WTC11 (cell line): ENCODE results near the gene PPP6C. TPM values are rescaled to one million over a fixed set of nuclear protein-coding genes. Genes with fewer than 3 reads are reported as not detected.

Experiments
- ATAC-seq: fragments of 200-7000 bp; cut with Tn5 transposase; 2 replicates; pipeline ENCODE4 v1.10.0; 2021; ENCODE audit warnings: mild to moderate bottlenecking, moderate library complexity
- CTCF ChIA-PET: fragments of 300-600 bp; sonication (Branson Sonifier 250); formaldehyde crosslinking; loops from one replicate; lab custom pipeline; 2021; ENCODE audit warnings: antibody characterized with exemption; lab: Charles Lee
- POLR2A ChIA-PET: fragments of 350-600 bp; sonication (Branson Sonifier 250); formaldehyde crosslinking; loops from one replicate; lab custom pipeline; 2021; ENCODE audit warnings: antibody characterized with exemption; lab: Charles Lee
- DNase-seq: peaks from one replicate; pipeline ENCODE4 v3.0.0; 2021; ENCODE audit warnings: low spot score
- H3K27ac Mint-ChIP-seq: 2 replicates; pipeline ENCODE4 v1.8.0; 2021; ENCODE audit warnings: mixed read lengths
- H3K27me3 Mint-ChIP-seq: 2 replicates; pipeline ENCODE4 v1.8.0; 2021; ENCODE audit warnings: low read depth, mild to moderate bottlenecking, moderate library complexity, mixed read lengths
- H3K36me3 Mint-ChIP-seq: 2 replicates; pipeline ENCODE4 v1.8.0; 2021; ENCODE audit warnings: mixed read lengths
- H3K4me1 Mint-ChIP-seq: 2 replicates; pipeline ENCODE4 v1.8.0; 2022; ENCODE audit warnings: mixed read lengths
- H3K4me3 Mint-ChIP-seq: 2 replicates; pipeline ENCODE4 v1.8.0; 2021; ENCODE audit warnings: mild to moderate bottlenecking, moderate library complexity, mixed read lengths
- H3K9me3 Mint-ChIP-seq: 2 replicates; pipeline ENCODE4 v1.8.0; 2021; ENCODE audit warnings: mixed read lengths
- ATF1 ChIP-seq: sonication (generic); formaldehyde crosslinking; IDR thresholded peaks from 2 replicates; pipeline ENCODE4 v1.8.1; 2023; ENCODE audit warnings: mild to moderate bottlenecking, moderate library complexity, missing genetic modification reagents
- CBFB ChIP-seq: sonication (generic); formaldehyde crosslinking; IDR thresholded peaks from 2 replicates; pipeline ENCODE4 v1.8.1; 2022; ENCODE audit warnings: mild to moderate bottlenecking, low read depth, missing genetic modification reagents
- CDX4 ChIP-seq: fragments of 250-450 bp; sonication (Bioruptor Pico); IDR thresholded peaks from 2 replicates; pipeline ENCODE4 v1.9.0; 2021; ENCODE audit warnings: moderate library complexity, mild to moderate bottlenecking, inconsistent platforms, borderline replicate concordance
- CREM ChIP-seq: sonication (generic); formaldehyde crosslinking; IDR thresholded peaks from 2 replicates; pipeline ENCODE4 v1.8.1; 2022; ENCODE audit warnings: mild to moderate bottlenecking, missing genetic modification reagents, moderate library complexity
- FOXK1 ChIP-seq: sonication (generic); formaldehyde crosslinking; IDR thresholded peaks from 2 replicates; pipeline ENCODE4 v1.8.0; 2022; ENCODE audit warnings: mild to moderate bottlenecking, moderate library complexity, missing genetic modification reagents
- FOXP1 ChIP-seq: sonication (generic); formaldehyde crosslinking; IDR thresholded peaks from 2 replicates; pipeline ENCODE4 v1.8.0; 2022; ENCODE audit warnings: missing genetic modification reagents, mild to moderate bottlenecking, moderate library complexity, borderline replicate concordance
- HMGA2 ChIP-seq: fragments of 250-450 bp; sonication (Bioruptor Pico); IDR thresholded peaks from 2 replicates; pipeline ENCODE4 v1.4.0; 2021; ENCODE audit warnings: mild to moderate bottlenecking, moderate library complexity
- HMGXB4 ChIP-seq: sonication (generic); formaldehyde crosslinking; IDR thresholded peaks from 2 replicates; pipeline ENCODE4 v1.8.1; 2023; ENCODE audit warnings: mild to moderate bottlenecking, moderate library complexity, missing genetic modification reagents
- JUN ChIP-seq: sonication (generic); formaldehyde crosslinking; IDR thresholded peaks from 2 replicates; pipeline ENCODE4 v1.8.0; 2023; ENCODE audit warnings: mild to moderate bottlenecking, missing genetic modification reagents
- MYBL2 ChIP-seq: sonication (generic); formaldehyde crosslinking; IDR thresholded peaks from 2 replicates; pipeline ENCODE4 v1.8.1; 2023; ENCODE audit warnings: mild to moderate bottlenecking, moderate library complexity, missing genetic modification reagents
- NFE2L1 ChIP-seq: sonication (generic); formaldehyde crosslinking; IDR thresholded peaks from 2 replicates; pipeline ENCODE4 v1.8.1; 2023; ENCODE audit warnings: missing genetic modification reagents
- NR2C2 ChIP-seq: sonication (generic); formaldehyde crosslinking; IDR thresholded peaks from 2 replicates; pipeline ENCODE4 v1.8.0; 2022; ENCODE audit warnings: mild to moderate bottlenecking, missing genetic modification reagents
- PRRX2 ChIP-seq: fragments of 250-450 bp; sonication (Bioruptor Pico); IDR thresholded peaks from 2 replicates; pipeline ENCODE4 v1.8.0; 2021; ENCODE audit warnings: mild to moderate bottlenecking
- RELA ChIP-seq: sonication (generic); formaldehyde crosslinking; IDR thresholded peaks from 2 replicates; pipeline ENCODE4 v1.8.1; 2022; ENCODE audit warnings: missing genetic modification reagents, mild to moderate bottlenecking, borderline replicate concordance
- SMAD3 ChIP-seq: sonication (generic); formaldehyde crosslinking; IDR thresholded peaks from 2 replicates; pipeline ENCODE4 v1.8.0; 2022; ENCODE audit warnings: missing genetic modification reagents, mild to moderate bottlenecking, borderline replicate concordance
- SMAD4 ChIP-seq: sonication (generic); formaldehyde crosslinking; IDR thresholded peaks from 2 replicates; pipeline ENCODE4 v1.8.0; 2022; ENCODE audit warnings: mild to moderate bottlenecking, missing genetic modification reagents
- SP1 ChIP-seq: sonication (generic); formaldehyde crosslinking; conservative IDR thresholded peaks from 2 replicates; pipeline ENCODE4 v1.8.1; 2022; ENCODE audit warnings: missing genetic modification reagents
- USF1 ChIP-seq: sonication (generic); formaldehyde crosslinking; IDR thresholded peaks from 2 replicates; pipeline ENCODE4 v1.8.0; 2022; ENCODE audit warnings: mild to moderate bottlenecking, missing genetic modification reagents
- ZNF512 ChIP-seq: sonication (generic); formaldehyde crosslinking; IDR thresholded peaks from 2 replicates; pipeline ENCODE4 v1.8.1; 2022; ENCODE audit warnings: missing genetic modification reagents, borderline replicate concordance
- ZSCAN18 ChIP-seq: fragments of 250-450 bp; sonication (Bioruptor Pico); IDR thresholded peaks from 2 replicates; pipeline ENCODE4 v2.1.2; 2022; ENCODE audit warnings: mild to moderate bottlenecking, moderate library complexity
- total RNA-seq: library from RNA; stranded (reverse); gene quantifications from 3 replicates; pipeline ENCODE4 v1.2.3, GENCODE V29; 2021
- TF ChIP-seq, protein P1 (sequence below): sonication (generic); formaldehyde crosslinking; IDR thresholded peaks from 2 replicates; pipeline ENCODE4 v1.8.0; 2022; ENCODE audit warnings: mild to moderate bottlenecking, missing genetic modification reagents
- TF ChIP-seq, protein P2 (sequence below): fragments of 200-600 bp; IDR thresholded peaks from 2 replicates; pipeline ENCODE4 v1.8.0; 2022; ENCODE audit warnings: antibody characterized with exemption
- TF ChIP-seq, protein P3 (sequence below): sonication (generic); formaldehyde crosslinking; IDR thresholded peaks from 2 replicates; pipeline ENCODE4 v1.8.1; 2022; ENCODE audit warnings: low read depth, mild to moderate bottlenecking, moderate library complexity, missing genetic modification reagents, borderline replicate concordance

The PPP6C gene
- total RNA-seq, 1 experiment from 2014 or later = 40.9 TPM

- CTCF ChIA-PET = interaction anchor here (1.4 kb wide), 1 partner anchor 9 kb away, joined by 6 read pairs; the partner anchor contains the start of gene SCAI
- TF ChIP-seq FOXP1 (no peak), PRRX2 (CRISPR knock-in tag) (no peak), ZSCAN18 (CRISPR knock-in tag) (no peak), CREM (CRISPR knock-in tag) (no peak), FOXK1 (CRISPR knock-in tag) (no peak), HMGA2 (CRISPR knock-in tag) (no peak), RELA (CRISPR knock-in tag) (no peak), ZNF512 (CRISPR knock-in tag) (no peak), NFE2L1 (CRISPR knock-in tag) (no peak), SMAD3 (CRISPR knock-in tag) (no peak), CBFB (CRISPR knock-in tag) (no peak), MYBL2 (CRISPR knock-in tag) (no peak)
- TF ChIP-seq, protein P1, sequence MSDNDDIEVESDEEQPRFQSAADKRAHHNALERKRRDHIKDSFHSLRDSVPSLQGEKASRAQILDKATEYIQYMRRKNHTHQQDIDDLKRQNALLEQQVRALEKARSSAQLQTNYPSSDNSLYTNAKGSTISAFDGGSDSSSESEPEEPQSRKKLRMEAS (CRISPR knock-in tag) = no peak
- POLR2A ChIA-PET = interaction anchor here (0.8 kb wide), 1 partner anchor 144 kb away, joined by 3 read pairs; no protein-coding TSS in a partner anchor
- Mint-ChIP-seq H3K36me3 (peaks cover 37% of the 10 kb centered on the region), H3K9me3 (no peaks in the 10 kb centered on the region), H3K27ac (peak overlapping the region; percentile 66; the same call in 1 of the 2 replicates), H3K4me3 (no peak overlapping the region), H3K4me1 (peaks cover 4% of the 10 kb centered on the region), H3K27me3 (no peaks in the 10 kb centered on the region)
- peak; percentile 74 for ATAC-seq
- DNase-seq = no peak
Observed at GRCh38 chr9:125151730-125152129, 37.9 kb downstream of the PPP6C start.

DNA sequence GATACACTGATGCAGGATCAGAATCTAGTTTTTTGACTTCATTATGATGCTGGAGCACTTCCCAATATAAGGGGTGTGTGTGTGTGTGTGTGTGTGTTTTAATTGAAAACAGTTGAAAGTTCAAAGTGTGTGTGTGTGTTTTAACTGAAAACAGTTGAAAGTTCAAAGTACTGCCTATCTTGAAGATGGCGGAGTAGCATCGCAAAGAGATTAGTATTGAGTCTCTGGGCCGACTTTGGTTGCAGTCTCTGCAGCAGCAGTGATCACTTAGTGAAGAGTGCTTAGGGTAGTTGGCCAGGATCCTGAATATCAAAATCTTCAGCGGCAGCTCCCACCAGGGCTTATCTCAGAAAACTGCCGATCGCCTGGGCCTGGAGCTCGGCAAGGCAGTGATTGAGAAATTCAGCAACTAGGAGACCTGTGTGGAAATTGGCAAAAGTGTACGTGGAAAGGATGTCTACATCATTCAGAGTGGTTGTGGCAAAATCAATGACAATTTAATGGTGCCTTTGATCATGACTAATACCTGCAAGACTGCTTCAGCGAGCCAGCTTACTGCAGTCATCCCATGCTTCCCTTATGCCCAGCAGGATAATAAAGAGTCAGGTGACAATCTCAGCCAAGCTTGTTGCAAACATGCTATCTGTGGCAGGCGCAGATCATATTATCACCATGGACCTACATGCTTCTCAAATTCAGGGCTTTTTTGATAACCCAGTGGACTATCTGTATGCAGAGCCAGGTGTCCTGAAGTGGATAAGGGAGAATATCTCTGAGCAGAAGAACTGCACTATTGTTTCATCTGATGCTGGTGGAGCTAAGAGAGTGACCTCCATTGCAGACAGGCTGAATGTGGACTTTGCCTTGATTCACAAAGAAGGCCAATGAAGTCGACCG, 39.0 kb downstream of the PPP6C start:
- ChIA-PET POLR2A (interaction anchor here (0.6 kb wide), 1 partner anchor 176 kb away, joined by 5 read pairs; no protein-coding TSS in a partner anchor), CTCF (interaction anchor here (1.4 kb wide), 1 partner anchor 7 kb away, joined by 6 read pairs; the partner anchor contains the start of gene SCAI)
- Mint-ChIP-seq H3K4me3 (no peak overlapping the region), H3K36me3 (peaks cover 37% of the 10 kb centered on the region), H3K27me3 (no peaks in the 10 kb centered on the region), H3K9me3 (no peaks in the 10 kb centered on the region), H3K27ac (no peak overlapping the region), H3K4me1 (peaks cover 4% of the 10 kb centered on the region)
- TF ChIP-seq SMAD4 = no peak
- no peak for TF ChIP-seq CDX4
- TF ChIP-seq HMGXB4 (CRISPR knock-in tag) = no peak
- TF ChIP-seq, protein P2, sequence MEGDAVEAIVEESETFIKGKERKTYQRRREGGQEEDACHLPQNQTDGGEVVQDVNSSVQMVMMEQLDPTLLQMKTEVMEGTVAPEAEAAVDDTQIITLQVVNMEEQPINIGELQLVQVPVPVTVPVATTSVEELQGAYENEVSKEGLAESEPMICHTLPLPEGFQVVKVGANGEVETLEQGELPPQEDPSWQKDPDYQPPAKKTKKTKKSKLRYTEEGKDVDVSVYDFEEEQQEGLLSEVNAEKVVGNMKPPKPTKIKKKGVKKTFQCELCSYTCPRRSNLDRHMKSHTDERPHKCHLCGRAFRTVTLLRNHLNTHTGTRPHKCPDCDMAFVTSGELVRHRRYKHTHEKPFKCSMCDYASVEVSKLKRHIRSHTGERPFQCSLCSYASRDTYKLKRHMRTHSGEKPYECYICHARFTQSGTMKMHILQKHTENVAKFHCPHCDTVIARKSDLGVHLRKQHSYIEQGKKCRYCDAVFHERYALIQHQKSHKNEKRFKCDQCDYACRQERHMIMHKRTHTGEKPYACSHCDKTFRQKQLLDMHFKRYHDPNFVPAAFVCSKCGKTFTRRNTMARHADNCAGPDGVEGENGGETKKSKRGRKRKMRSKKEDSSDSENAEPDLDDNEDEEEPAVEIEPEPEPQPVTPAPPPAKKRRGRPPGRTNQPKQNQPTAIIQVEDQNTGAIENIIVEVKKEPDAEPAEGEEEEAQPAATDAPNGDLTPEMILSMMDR = no peak
- no peak for TF ChIP-seq JUN (CRISPR knock-in tag)
- no peak for TF ChIP-seq NR2C2 (CRISPR knock-in tag)
- no peak for TF ChIP-seq USF1 (CRISPR knock-in tag)
- no peak for TF ChIP-seq SP1
- TF ChIP-seq, protein P3, sequence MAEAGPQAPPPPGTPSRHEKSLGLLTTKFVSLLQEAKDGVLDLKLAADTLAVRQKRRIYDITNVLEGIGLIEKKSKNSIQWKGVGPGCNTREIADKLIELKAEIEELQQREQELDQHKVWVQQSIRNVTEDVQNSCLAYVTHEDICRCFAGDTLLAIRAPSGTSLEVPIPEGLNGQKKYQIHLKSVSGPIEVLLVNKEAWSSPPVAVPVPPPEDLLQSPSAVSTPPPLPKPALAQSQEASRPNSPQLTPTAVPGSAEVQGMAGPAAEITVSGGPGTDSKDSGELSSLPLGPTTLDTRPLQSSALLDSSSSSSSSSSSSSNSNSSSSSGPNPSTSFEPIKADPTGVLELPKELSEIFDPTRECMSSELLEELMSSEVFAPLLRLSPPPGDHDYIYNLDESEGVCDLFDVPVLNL (CRISPR knock-in tag) = no peak
- no peak for TF ChIP-seq ATF1
- no peak for TF ChIP-seq HMGA2 (CRISPR knock-in tag)
- DNase-seq = no peak
- ATAC-seq = no peak
